IMR-90 (cell line): ENCODE results near the gene PAX9. TPM values are rescaled to one million over a fixed set of nuclear protein-coding genes. Genes with fewer than 3 reads are reported as not detected.

Experiments
- ATAC-seq: fragments of 200-7000 bp; cut with Tn5 transposase; 2 replicates; pipeline ENCODE4 v1.9.1; 2020; ENCODE audit warnings: low read depth, mild to moderate bottlenecking, moderate library complexity
- BruUV-seq: library from RNA; stranded (reverse); fragments of 400-500 nt; replicated peaks from 2 replicates; lab custom pipeline; 2021; lab: Mats Ljungman, UMichigan
- CTCF ChIA-PET: fragments of 300-600 bp; formaldehyde crosslinking; extraction: SDS; loops from one replicate; lab custom pipeline; 2021; ENCODE audit warnings: antibody characterized with exemption; lab: Yijun Ruan, JAX
- POLR2A ChIA-PET: fragments of 300-600 bp; sonication (Branson Sonifier 250); formaldehyde crosslinking; loops from one replicate; lab custom pipeline; 2022; ENCODE audit warnings: antibody characterized with exemption; ENCODE audit not compliant: unreplicated experiment; lab: Charles Lee
- DNase-seq: peaks from one replicate; pipeline ENCODE4 v3.0.0; 2013
- H2AFZ ChIP-seq: replicated peaks from 2 replicates; pipeline ENCODE3; 2013; ENCODE audit warnings: low read length, mild to moderate bottlenecking; ENCODE audit not compliant: poor library complexity
- H2AK5ac ChIP-seq: 2 replicates; pipeline ENCODE4 v1.6.1; 2013; ENCODE audit warnings: low read depth, low read length, inconsistent platforms
- H2AK9ac ChIP-seq: replicated peaks from 2 replicates; pipeline ENCODE3; 2013; ENCODE audit warnings: mild to moderate bottlenecking, low read depth, low read length, moderate library complexity; ENCODE audit not compliant: poor library complexity
- H2BK120ac ChIP-seq: 2 replicates; pipeline ENCODE4 v1.6.1; 2013; ENCODE audit warnings: low read depth, low read length, inconsistent platforms
- H2BK15ac ChIP-seq: 3 replicates; pipeline ENCODE4 v1.6.1; 2013; ENCODE audit warnings: low read depth, low read length, inconsistent platforms
- H2BK20ac ChIP-seq: 2 replicates; pipeline ENCODE4 v1.6.1; 2013; ENCODE audit warnings: low read depth, mild to moderate bottlenecking, inconsistent platforms, low read length, moderate library complexity
- H2BK5ac ChIP-seq: 2 replicates; pipeline ENCODE4 v1.6.1; 2013; ENCODE audit warnings: mild to moderate bottlenecking, low read depth, low read length, inconsistent platforms; ENCODE audit not compliant: poor library complexity, severe bottlenecking
- H3K14ac ChIP-seq: replicated peaks from 2 replicates; pipeline ENCODE4 v1.6.1; 2013; ENCODE audit warnings: low read depth, low read length, inconsistent platforms
- H3K18ac ChIP-seq: 2 replicates; pipeline ENCODE4 v1.6.1; 2013; ENCODE audit warnings: low read depth, low read length, control low read depth
- H3K23ac ChIP-seq: 2 replicates; pipeline ENCODE4 v1.6.1; 2013; ENCODE audit warnings: low read depth, low read length, inconsistent platforms
- H3K27ac ChIP-seq: 2 replicates; pipeline ENCODE4 v1.5.1; 2013; ENCODE audit warnings: mild to moderate bottlenecking, control low read depth, low read length; ENCODE audit not compliant: insufficient read depth
- H3K27me3 ChIP-seq: 2 replicates; pipeline ENCODE4 v1.6.1; 2013; ENCODE audit warnings: low read length; ENCODE audit not compliant: control insufficient read depth, insufficient read depth
- H3K36me3 ChIP-seq: 2 replicates; pipeline ENCODE4 v1.6.1; 2013; ENCODE audit warnings: low read length, mixed read lengths; ENCODE audit not compliant: control insufficient read depth, insufficient read depth
- H3K4ac ChIP-seq: 2 replicates; pipeline ENCODE4 v1.6.1; 2013; ENCODE audit warnings: low read depth, low read length, inconsistent platforms
- H3K4me1 ChIP-seq: 2 replicates; pipeline ENCODE4 v1.6.1; 2013; ENCODE audit warnings: low read length, mixed read lengths; ENCODE audit not compliant: control insufficient read depth, insufficient read depth
- H3K4me2 ChIP-seq: 2 replicates; pipeline ENCODE4 v1.6.1; 2013; ENCODE audit warnings: low read depth, mild to moderate bottlenecking, control low read depth, low read length, moderate library complexity
- H3K4me3 ChIP-seq: 2 replicates; pipeline ENCODE4 v1.5.1; 2013; ENCODE audit warnings: low read depth, mild to moderate bottlenecking, control low read depth, low read length, moderate library complexity; ENCODE audit not compliant: insufficient read depth
- H3K56ac ChIP-seq: 2 replicates; pipeline ENCODE4 v1.6.1; 2013; ENCODE audit warnings: low read length, inconsistent platforms; ENCODE audit not compliant: insufficient read depth; ENCODE audit errors: extremely low read depth
- H3K79me1 ChIP-seq, 2 experiments: 2 replicates each; pipeline ENCODE4 v1.6.1; 2013; ENCODE audit warnings: low read length in 2 of 2, inconsistent platforms in 1 of 2, low read depth in 1 of 2
- H3K9ac ChIP-seq: 2 replicates; pipeline ENCODE4 v1.6.1; 2013; ENCODE audit warnings: low read depth, low read length, control low read depth
- H3K9me1 ChIP-seq: 2 replicates; pipeline ENCODE4 v1.6.1; 2013; ENCODE audit warnings: low read length, inconsistent platforms; ENCODE audit not compliant: insufficient read depth
- H3K9me3 ChIP-seq: 2 replicates; pipeline ENCODE4 v1.6.1; 2013; ENCODE audit warnings: low read length; ENCODE audit not compliant: control insufficient read depth, insufficient read depth
- H4K20me1 ChIP-seq: 2 replicates; pipeline ENCODE4 v1.6.1; 2013; ENCODE audit warnings: low read length, inconsistent platforms; ENCODE audit not compliant: insufficient read depth
- H4K5ac ChIP-seq: 2 replicates; pipeline ENCODE4 v1.6.1; 2013; ENCODE audit warnings: mild to moderate bottlenecking, low read depth, low read length, control low read depth
- H4K8ac ChIP-seq, 2 experiments: 2 replicates each; pipeline ENCODE4 v1.6.1; 2013; ENCODE audit warnings: low read depth in 2 of 2, low read length in 2 of 2, control low read depth in 1 of 2, inconsistent platforms in 1 of 2
- H4K91ac ChIP-seq: 2 replicates; pipeline ENCODE4 v1.6.1; 2013; ENCODE audit warnings: low read depth, low read length, inconsistent platforms; ENCODE audit not compliant: insufficient read depth
- BHLHE40 ChIP-seq: fragments of 150-350 bp; IDR thresholded peaks from 2 replicates; pipeline ENCODE4 v1.6.1; 2016; ENCODE audit warnings: mild to moderate bottlenecking, low read depth, low read length
- CEBPB ChIP-seq: IDR thresholded peaks from 2 replicates; pipeline ENCODE4 v1.6.1; 2012; ENCODE audit warnings: low read depth, low read length, improper control_type of control experiment
- CHD1 ChIP-seq: IDR thresholded peaks from 2 replicates; pipeline ENCODE4 v1.6.1; 2012; ENCODE audit warnings: low read depth, low read length, improper control_type of control experiment
- CTCF ChIP-seq: conservative IDR thresholded peaks from 2 replicates; pipeline ENCODE4 v1.5.1; 2012; ENCODE audit warnings: mild to moderate bottlenecking, low read depth, low read length, improper control_type of control experiment
- ELK1 ChIP-seq: fragments of 150-350 bp; IDR thresholded peaks from 2 replicates; pipeline ENCODE4 v1.6.1; 2016; ENCODE audit warnings: low read depth, mild to moderate bottlenecking, low read length, moderate library complexity, borderline replicate concordance
- FOS ChIP-seq: fragments of 150-350 bp; IDR thresholded peaks from 2 replicates; pipeline ENCODE4 v1.6.1; 2016; ENCODE audit warnings: low read depth, low read length
- MAFK ChIP-seq: IDR thresholded peaks from 2 replicates; pipeline ENCODE4 v1.6.1; 2012; ENCODE audit warnings: low read depth, low read length, improper control_type of control experiment
- MAZ ChIP-seq: IDR thresholded peaks from 2 replicates; pipeline ENCODE4 v1.6.1; 2012; ENCODE audit warnings: low read depth, mild to moderate bottlenecking, low read length, improper control_type of control experiment, moderate library complexity, borderline replicate concordance
- MXI1 ChIP-seq: IDR thresholded peaks from 2 replicates; pipeline ENCODE4 v1.6.1; 2012; ENCODE audit warnings: low read depth, mild to moderate bottlenecking, low read length, moderate library complexity, borderline replicate concordance
- NFE2L2 ChIP-seq: fragments of 150-350 bp; IDR thresholded peaks from 2 replicates; pipeline ENCODE4 v1.6.1; 2016; ENCODE audit warnings: low read depth, mild to moderate bottlenecking, low read length
- POLR2A ChIP-seq: IDR thresholded peaks from 2 replicates; pipeline ENCODE4 v1.6.1; 2012; ENCODE audit warnings: mild to moderate bottlenecking, low read depth, low read length
- RAD21 ChIP-seq: IDR thresholded peaks from 2 replicates; pipeline ENCODE4 v1.6.1; 2012; ENCODE audit warnings: low read length, improper control_type of control experiment
- RCOR1 ChIP-seq: IDR thresholded peaks from 2 replicates; pipeline ENCODE4 v1.6.1; 2012; ENCODE audit warnings: mild to moderate bottlenecking, low read length, improper control_type of control experiment; ENCODE audit not compliant: insufficient replicate concordance
- RFX5 ChIP-seq: IDR thresholded peaks from 2 replicates; pipeline ENCODE4 v1.8.0; 2012; ENCODE audit warnings: low read depth, mild to moderate bottlenecking, low read length, moderate library complexity
- SMC3 ChIP-seq: fragments of 150-350 bp; IDR thresholded peaks from 2 replicates; pipeline ENCODE4 v1.6.1; 2016; ENCODE audit warnings: low read depth, mild to moderate bottlenecking, antibody characterized with exemption, low read length, moderate library complexity
- USF2 ChIP-seq: fragments of 150-350 bp; IDR thresholded peaks from 2 replicates; pipeline ENCODE4 v1.6.1; 2017; ENCODE audit warnings: mild to moderate bottlenecking, antibody characterized with exemption, low read length, low read depth
- WGBS, 2 experiments: methylation state at CpG; one replicate each; pipeline versions ENCODE4 v1.1.5 to v1.1.7; 2013; ENCODE audit warnings: missing lambda C conversion rate in 2 of 2; ENCODE audit not compliant: insufficient read length in 1 of 2; ENCODE audit errors: extremely low coverage in 2 of 2; 5-methylcytosine and 5-hydroxymethylcytosine counted together
- dilution Hi-C: fragments of 300-500 bp; cut with HindIII; formaldehyde crosslinking; loops from one replicate; pipeline ENCODE4 v1.14.3; 2018; ENCODE audit warnings: low sequenced_read_pairs; ENCODE audit not compliant: unreplicated experiment
- in situ Hi-C: fragments of 300-500 bp; cut with MboI; formaldehyde crosslinking; loops from 3 replicates; pipeline ENCODE4 v1.14.3; 2019; ENCODE audit warnings: low sequenced_read_pairs, inconsistent platforms, mixed read lengths
- intact Hi-C: fragments of 100-400 bp; cut with micrococcal nuclease; formaldehyde crosslinking; loops from 2 replicates; pipeline ENCODE4 v1.10.0; 2022
- polyA plus RNA-seq, 3 experiments: library from polyadenylated mRNA; depleted of rRNA; stranded (reverse); fragments of >200 nt; gene quantifications; 2 replicates each; pipeline ENCODE4 v1.2.3, GENCODE V29; 2012; ENCODE audit warnings: low replicate concordance in 1 of 3
- total RNA-seq: library from RNA; depleted of rRNA; stranded (reverse); fragments of >200 nt; gene quantifications from 2 replicates; pipeline ENCODE4 v1.2.3, GENCODE V29; 2012

The PAX9 gene
- total and polyA plus RNA-seq, 2 of the 4 experiments (the other 2 are of a cell fraction), result not detected

- no peak for ATAC-seq
- Histone ChIP-seq H4K91ac (no peak overlapping the region), H4K8ac (no peak overlapping the region), H3K23ac (no peak overlapping the region), H4K5ac (no peak overlapping the region), H3K79me1 (no peaks in the 10 kb centered on the region), H2BK120ac (no peak overlapping the region), H3K9me3 (no peaks in the 10 kb centered on the region), H2AFZ (no peak overlapping the region), H2BK15ac (no peak overlapping the region), H3K27ac (no peak overlapping the region), H3K27me3 (peaks cover 2% of the 10 kb centered on the region; the same call in 1 of the 2 replicates), H3K56ac (no peak overlapping the region), H2BK20ac (no peak overlapping the region), H2AK9ac (no peak overlapping the region), H3K4ac (no peak overlapping the region), H4K20me1 (no peaks in the 10 kb centered on the region), H3K4me2 (no peak overlapping the region), H2AK5ac (no peak overlapping the region), H3K9ac (no peak overlapping the region), H3K4me3 (no peak overlapping the region), H3K36me3 (no peaks in the 10 kb centered on the region), H3K9me1 (no peaks in the 10 kb centered on the region), H3K18ac (no peak overlapping the region), H3K14ac (no peak overlapping the region), H3K4me1 (no peaks in the 10 kb centered on the region), H2BK5ac (no peak overlapping the region)
- DNase-seq, result no peak
- dilution Hi-C loops, result no loop called here
- TF ChIP-seq USF2 (no peak), CTCF (no peak), RCOR1 (no peak), NFE2L2 (no peak), MAFK (no peak), BHLHE40 (no peak), MAZ (no peak), CEBPB (no peak), RAD21 (no peak), FOS (no peak), RFX5 (no peak), POLR2A (no peak), MXI1 (no peak), CHD1 (no peak), ELK1 (no peak), SMC3 (no peak)
- ChIA-PET CTCF (no interaction called here), POLR2A (no interaction called here)
- no TSS peak for BruUV-seq
- in situ Hi-C loops, result no loop called here
- WGBS, 2 experiments, result no CpG with 5 or more reads among the region's 3 CpGs
- intact Hi-C loops, result no loop called here
These were observed 13.0 kb downstream of the PAX9 start for GRCh38 chr14:36674659-36675058.
